CD4-positive, alpha-beta T cell treated with Interleukin-10 for 1 hour (primary cell): ENCODE results near the gene ASB17.
"Not testable (repeated sequence)": the region's sequence is repeated elsewhere in the genome, so short reads cannot be mapped to it uniquely, and the experiment has no call there.

Experiments
- DNase-seq: peaks from one replicate; pipeline ENCODE4 v3.0.0-alpha.2; 2020

The ASB17 gene, protein sequence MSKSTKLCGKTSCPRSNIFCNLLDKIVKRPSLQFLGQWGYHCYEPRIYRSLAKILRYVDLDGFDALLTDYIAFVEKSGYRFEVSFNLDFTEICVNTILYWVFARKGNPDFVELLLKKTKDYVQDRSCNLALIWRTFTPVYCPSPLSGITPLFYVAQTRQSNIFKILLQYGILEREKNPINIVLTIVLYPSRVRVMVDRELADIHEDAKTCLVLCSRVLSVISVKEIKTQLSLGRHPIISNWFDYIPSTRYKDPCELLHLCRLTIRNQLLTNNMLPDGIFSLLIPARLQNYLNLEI

DNA sequence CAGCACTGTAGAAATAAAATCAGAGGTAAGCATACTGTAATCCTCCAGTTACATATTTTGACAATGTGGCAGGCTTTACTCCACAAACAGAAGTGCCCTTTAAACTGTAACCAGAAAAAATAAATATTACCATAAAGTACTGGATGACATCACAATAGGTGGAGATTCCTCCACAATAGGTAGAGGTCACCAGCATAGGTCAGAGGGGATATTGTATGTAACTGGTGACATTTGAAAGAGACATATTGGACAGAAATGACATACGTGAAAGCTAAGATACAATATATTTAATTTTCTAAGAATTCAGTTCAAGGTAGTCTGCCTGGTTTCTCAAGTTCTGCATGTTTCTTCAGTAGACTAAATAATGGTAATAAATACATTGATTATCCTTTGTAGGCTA is at the start of gene ASB17:
ASB17 (minus strand) TSS at position 101 of the 400 bp plus-strand sequence. CDS start 113 bp downstream, outside the sequence.
- no peak for DNase-seq

DNA sequence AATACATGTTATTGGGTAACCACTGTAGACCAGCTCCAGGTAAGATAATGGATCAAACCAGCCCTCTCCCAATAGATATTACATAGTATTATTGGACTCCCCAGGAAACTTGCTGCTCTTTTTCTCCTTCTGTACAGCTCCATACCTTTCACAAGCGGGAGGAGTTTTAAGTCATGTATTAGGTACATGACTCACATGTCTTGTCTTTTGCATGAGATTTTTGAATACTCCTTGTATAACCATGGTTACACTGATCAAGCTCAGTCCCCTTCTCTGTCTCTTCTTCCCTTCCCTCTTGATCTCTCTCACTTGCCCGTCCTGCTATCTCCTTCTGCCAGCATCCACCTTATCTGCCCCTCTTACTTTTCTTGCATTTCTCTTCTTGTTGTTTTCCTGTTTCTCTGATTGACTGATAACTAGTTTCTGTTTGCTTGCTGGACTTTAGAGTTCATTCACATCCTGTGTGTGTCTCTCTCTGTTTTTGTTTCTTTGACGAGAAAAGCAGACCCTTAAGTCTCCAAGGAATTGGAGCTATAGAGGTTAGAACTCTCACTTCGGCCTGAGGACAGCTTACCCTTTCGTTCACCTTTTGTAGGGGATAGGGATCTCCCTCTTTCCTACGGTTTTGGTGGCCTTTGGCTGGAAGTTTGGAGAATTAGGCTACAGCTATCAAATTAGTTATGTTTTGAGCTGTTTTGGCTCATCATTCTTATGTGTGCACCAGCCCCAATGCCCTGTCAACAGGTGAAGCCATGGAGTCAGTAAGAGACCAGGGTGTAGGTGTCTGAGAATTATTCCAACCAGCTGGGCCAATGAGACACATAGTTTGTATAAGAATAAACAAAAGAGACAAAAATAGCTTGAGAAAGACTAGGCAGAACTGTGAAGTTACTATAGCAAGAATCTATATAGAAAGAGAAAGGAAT is 49.0 kb upstream of the ASB17 start:
- DNase-seq: no peak

DNA sequence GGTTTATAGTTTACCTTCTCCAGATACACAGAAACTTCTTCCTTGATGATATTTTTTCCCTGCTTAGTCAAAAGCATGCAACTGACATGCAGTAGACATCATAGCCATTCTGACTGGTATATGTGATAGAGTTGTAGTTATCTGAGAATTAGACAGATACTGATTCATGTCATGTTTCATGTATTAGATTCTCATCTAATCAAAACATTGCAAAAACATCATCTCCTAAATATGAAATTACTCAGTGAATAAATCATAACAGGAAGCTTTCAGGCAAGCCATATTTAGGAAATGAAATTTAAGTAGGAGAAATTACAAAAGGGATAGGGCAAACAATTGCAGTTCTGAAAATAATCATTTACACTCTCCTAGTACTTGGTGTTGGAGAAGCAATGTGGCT is 38.4 kb upstream of the ASB17 start:
- no peak for DNase-seq

DNA sequence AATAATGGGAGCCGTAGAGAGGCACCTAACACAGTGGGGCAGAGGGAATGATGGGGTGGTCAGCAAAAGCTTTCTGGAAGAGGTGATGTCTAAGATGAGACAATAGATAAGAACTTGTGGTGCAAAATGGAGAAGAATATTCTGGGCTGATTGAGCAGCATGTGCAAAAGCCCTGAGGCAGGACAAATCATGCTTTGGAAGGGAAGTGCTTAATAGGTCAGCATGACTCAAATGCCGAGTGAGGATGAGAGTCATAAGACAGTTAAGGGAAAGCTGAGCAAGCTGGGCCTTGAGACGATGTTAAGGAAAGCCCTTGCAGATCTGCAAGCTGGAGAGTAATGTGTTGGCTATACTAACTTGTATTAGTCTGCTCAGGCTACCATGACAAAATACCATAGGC is 37.3 kb upstream of the ASB17 start:
- no peak for DNase-seq

DNA sequence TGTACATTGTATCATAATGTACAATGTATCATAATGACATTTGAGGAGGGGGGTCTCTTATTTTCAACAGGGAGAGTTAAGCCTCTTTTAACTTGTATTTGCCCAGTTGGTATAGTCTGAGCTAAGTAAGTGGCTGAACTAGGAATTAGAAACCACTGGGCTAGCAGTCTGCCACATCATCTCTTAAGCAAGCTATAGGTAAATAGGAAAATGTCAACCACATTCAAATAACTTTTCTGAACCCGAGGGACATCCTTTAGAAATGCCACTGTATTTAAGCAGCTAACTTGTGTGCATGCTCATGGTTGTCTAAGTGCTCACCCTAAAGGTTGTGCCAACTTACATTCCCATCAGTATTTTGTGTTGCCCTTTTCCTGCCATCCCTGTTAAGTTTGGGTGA is 35.5 kb upstream of the ASB17 start:
- DNase-seq: no peak

DNA sequence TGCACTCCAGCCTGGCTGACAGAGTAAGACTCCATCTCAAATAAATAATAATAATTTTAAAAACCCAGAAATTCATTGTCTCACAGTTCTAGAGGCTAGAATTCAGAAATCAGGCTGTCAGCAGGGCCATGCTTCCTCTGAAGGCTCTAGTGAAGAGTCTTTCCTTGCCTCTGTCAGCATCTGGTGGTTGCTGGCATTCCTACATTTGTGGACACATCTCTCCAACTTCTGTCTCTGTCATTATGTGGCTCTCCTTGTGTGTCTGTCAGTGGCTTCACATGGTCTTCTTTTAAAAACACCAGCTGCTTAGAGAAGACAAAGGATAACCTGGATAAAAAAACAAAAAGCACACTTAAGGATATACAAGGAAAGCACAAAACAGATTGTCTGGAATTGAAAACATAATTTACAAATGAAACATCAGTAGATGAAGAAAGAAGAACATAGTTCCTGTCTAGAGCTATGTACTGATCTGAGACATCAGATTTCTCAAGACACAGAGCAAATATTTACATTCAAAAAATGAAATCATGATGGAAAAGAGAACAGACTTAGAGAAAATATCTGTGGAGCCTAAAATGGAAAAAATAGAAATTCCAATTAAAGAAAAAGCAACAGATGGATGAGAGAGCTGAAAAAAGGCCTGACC is 32.7 kb upstream of the ASB17 start:
- no peak for DNase-seq

DNA sequence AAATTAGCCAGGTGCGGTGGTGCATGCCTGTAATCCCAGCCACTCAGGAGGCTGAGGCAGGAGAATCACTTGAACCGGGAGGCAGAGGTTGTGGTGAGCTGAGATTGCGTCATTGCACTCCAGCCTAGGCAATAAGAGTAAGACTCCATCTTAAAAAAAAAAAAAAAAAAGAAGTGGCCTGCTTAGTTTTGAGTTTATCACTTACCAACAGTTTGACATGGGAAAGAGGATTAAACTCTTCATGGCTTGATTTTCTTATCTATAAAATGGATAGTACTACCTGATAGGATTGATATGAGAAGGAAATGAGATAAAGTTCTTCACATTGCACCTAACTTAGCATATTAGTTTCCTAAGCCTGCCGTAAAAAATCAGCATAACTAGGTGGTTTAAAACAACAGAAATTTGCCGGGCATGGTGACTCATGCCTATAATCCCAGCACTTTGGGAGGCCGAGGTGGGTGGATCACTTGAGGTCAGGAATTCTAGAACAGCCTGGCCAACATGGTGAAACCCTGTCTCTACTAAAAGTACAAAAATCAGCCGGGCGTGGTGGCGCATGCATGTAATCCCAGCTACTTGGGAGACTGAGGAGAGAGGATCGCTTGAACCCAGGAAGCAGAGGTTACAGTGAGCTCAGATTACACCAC is 32.0 kb upstream of the ASB17 start:
- not testable (repeated sequence) for DNase-seq

DNA sequence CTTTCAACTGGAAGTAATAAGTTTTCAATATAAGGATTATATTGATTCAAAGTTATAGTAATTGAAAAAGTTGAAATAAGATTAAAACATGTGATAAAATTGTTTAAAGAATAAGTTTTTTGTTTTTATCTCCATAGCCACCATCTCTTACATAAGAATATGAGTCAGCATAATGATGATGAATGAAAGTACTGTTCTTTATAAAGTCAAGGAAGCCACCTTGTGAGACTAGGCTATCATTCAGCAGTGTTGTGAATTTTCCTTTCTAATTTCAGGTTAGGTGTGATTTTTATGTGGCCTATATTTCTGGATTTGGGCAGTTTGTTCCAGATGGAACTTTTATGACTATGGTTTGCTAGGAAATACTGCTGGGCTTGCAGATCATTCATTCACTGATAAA is 22.4 kb upstream of the ASB17 start:
- no peak for DNase-seq

DNA sequence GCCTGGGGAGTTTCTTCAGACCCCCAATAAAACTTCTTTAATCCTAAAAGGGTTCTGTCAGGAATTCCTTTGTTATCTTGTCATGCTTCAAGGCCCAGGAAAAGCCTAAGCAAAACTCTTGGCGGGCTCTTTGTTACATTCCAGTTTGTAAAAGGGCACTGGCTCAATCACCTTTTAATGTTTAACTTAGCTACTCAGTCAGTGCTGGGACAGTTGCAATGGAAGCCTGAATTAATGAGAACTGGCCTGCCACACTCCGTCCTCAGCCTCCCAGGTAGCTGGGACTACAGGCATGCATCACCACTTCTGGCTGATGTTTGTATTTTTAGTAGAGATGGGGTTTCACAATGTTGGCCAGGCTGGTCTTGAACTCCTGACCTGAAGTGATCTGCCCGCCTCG is 21.3 kb upstream of the ASB17 start:
- no peak for DNase-seq

DNA sequence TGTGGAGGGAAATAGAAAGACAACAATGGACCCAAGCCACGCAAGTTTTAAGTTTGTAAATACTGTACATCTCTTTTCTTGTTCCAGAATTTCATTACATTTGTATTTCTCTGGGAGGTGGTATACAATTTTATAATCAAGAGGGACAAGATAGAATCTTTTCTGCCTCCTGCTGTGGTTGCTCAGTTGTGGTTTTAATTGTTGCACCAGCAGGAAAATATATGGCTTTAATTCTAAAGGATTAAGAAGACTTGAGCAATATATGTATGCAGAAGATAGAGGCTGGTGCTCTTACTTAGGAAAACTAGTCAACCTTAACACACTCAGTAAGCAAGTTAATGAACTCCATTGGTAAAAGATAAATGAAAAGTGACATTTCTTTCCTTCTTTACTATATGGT is 19.8 kb upstream of the ASB17 start:
- DNase-seq: no peak

DNA sequence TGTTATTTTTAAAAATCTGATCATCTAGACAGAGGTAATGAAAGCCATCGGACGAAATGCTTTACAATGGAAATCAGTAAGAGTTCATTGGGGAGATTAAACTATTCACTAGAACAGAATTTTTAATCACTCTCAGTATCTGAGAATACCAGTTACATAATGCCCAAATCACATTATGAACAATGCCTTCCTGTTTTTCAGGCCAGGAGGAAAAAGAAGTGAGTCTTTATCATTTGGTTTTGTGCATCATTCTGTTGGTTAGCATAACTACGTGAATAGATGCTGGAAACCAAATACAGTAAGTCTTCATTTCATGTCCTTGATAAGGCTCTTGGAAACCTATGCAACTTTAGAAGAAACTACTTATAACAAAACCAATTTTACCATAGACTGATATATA is 18.0 kb upstream of the ASB17 start:
- no peak for DNase-seq

DNA sequence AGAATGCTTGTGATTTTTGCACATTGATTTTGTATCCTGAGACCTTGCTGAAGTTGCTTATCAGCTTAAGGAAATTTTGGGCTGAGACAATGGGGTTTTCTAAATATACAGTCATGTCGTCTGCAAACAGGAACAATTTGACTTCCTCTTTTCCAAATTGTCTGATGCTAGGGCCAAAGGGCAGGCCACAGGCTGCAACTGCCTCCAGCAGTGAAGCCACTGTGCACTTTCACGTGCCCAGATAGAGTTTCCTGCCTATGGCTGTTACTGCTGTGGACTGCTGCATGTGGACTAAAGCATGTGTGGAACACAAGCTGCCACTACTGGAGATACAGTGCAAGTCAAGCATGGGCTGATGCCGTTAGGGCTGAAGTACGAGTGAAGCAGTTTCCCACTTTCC is 10.8 kb upstream of the ASB17 start:
- not testable (repeated sequence) for DNase-seq

DNA sequence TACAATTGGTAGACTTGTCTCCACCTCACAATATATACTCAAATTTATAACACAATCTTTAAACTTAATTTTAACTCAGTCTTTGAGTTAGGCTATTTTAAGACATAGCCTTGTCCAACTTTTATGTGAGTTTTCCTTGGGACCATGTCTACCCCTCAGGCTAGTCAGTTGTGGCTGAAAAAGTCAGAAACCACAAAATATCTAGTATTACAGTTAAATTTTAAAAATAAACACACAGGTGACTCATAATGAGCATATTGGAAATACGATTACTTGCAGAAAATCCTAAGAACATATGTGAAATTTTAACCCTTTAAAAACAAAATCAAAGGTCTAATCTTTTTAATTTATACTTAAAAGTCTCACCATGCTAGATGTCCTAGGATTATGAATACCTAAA is 4.8 kb upstream of the ASB17 start:
- no peak for DNase-seq

DNA sequence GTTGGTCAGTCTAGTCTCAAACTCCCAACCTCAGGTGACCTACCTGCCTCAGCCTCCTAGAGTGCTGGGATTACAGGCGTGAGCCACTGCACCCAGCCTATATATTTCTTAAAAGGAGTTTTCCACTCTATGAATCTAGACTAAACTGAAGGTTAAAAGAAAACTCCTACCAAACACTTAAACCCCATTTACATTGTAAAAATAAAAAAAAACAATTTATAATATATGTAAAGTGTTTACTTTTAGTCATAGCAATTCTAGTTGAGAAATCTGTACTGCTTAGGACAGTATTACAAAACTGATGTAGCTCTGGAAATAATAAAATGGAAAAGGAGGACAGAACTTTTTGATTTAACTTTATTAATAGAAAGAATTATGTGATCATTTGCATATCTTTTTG is 9.5 kb downstream of the ASB17 start:
- no peak for DNase-seq

DNA sequence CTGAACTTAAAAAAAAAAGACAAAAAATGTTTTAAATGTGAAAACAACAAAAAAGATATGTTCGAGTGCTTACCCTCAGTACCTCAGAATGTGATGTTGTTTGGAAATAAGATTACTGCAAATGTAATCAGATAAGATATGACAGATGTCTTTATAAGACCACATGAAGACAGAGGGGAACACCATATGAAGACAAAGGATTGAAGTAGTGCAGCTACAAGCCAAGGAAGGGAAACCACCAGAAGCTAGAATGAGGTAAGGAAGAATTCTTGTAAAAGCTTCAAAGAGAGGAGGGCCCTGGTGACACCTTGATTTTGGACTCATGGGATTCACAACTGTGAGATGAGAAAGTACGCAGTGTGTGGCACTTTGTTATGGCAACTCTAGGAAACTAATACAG is 15.4 kb downstream of the ASB17 start:
- DNase-seq: no peak

DNA sequence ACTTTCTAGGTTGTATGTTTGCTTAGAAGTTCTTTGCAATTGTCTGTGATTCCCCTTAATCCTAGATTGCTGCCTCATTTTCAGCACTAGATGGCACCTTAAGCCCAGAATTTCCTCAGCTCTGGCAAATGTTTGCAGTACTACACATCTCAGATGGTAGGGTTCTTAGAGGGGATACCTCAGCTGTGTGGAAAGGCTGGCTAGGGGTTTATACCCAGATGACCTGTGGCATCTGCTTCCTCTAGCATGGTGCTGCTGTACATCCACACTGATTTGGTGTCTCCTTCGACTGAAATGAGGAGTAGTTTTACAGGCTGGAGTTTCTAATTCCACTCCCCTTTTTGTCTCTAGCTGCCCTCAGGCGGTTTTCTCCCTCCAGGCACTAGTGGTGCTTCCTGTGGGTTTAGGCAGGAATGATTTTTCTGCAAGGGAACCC is 23.5 kb downstream of the ASB17 start:
- no peak for DNase-seq

DNA sequence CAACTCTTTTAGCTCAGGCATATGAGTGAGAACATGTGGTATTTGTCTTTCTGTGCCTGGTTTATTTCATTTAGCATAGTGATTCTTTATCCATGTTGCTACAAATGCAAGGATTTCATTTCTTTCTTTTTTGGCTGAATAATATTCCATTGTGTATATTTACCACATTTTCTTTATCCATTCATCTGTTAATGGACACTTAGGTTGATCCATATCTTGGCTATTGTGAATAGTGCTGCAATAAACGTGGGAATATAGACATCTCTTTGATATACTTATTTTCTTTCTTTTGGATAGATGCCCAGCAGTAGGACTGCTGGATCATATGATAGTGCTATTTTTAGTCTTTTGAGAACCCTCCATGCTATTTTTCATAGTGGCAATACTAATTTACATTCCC is 30.8 kb downstream of the ASB17 start:
- no peak for DNase-seq

DNA sequence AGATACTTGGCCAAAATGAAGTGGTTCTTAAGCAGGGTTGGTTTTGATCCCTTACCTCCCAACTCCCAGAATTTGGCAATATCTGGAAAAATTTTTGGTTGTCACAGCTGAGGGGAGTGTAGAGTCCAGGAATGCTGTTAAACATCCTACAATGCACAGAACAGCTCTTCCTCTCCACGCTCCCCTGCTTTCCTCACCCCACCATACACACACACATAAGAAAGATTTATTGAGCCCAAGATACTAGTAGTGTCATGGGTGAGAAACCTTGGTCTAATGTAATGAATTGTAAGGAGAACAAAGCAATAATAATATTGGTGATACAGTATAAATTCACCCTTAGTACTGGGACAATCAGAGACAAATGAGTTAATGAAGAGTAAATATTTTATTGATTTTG is 47.8 kb downstream of the ASB17 start:
- no peak for DNase-seq

DNA sequence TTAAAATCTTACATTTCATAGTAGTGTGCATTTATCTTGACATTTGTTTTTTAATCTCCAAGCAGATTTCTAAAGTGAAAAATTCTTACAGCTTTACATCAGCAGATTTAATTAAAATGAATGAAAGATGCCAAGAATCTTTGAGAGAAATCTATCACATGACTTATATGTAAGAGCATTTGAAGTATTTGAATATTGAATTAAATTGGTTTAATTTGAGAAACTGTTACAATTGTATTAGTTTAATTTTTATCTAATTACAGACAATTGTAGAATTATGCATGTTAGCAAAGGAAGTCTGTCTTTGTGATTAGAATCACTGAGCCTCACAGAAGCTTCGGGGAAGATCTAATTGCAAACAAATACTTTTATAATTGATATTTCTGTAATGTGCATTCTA is 52.2 kb downstream of the ASB17 start:
- DNase-seq: no peak

DNA sequence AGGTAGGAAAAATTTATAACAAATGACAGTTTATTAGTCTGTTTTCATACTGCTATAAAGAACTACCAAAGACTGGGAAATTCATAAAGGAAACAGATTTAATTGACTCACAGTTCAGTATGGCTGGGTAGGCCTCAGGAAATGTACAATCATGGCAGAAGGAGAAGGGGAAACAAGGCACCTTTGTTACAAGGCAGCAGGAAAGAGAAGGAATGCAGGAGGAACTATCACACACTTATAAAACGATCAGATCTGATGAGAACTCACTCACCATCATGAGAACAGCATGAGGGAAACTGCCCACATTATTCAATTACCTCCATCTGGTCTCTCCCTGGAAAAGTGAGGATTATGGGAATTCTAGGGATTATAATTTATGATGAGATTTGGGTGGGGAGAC is 61.3 kb downstream of the ASB17 start:
- no peak for DNase-seq
